Measurements from ENCODE around the gene SORCS2. TPM values are rescaled to one million over a fixed set of nuclear protein-coding genes. Genes with fewer than 3 reads are reported as not detected.

Gene SORCS2
- total RNA-seq, 1 donor from 2014 or later: 7.1 TPM

- TF ChIP-seq CTCF (IDR thresholded peaks at IDR 0.05; ENCODE audit: unreplicated experiment): no peak
- no peaks in the 10 kb centered on the region for H3K36me3 Mint-ChIP-seq
- H3K27me3 Mint-ChIP-seq (ENCODE audit: low read depth): peaks cover 2% of the 10 kb centered on the region
- H3K9me3 Mint-ChIP-seq: no peaks in the 10 kb centered on the region
- no peak overlapping the region for H3K4me3 Mint-ChIP-seq
- DNase-seq (ENCODE audit: low spot score in 2 of 2, unreplicated experiment in 2 of 2): no peak
- peaks cover 10% of the 10 kb centered on the region for H3K4me1 Mint-ChIP-seq
- H3K27ac Mint-ChIP-seq: no peak overlapping the region
These were observed 511.8 kb downstream of the SORCS2 start for GRCh38 chr4:7704091-7704490.

GRCh38 chr4:7704625-7705024 is 512.3 kb downstream of the SORCS2 start:
- no peak for TF ChIP-seq CTCF (IDR thresholded peaks at IDR 0.05; ENCODE audit: unreplicated experiment)
- Mint-ChIP-seq H3K36me3 (no peaks in the 10 kb centered on the region), H3K9me3 (no peaks in the 10 kb centered on the region), H3K4me3 (no peak overlapping the region), H3K27ac (no peak overlapping the region), H3K27me3 (ENCODE audit: low read depth) (peaks cover 2% of the 10 kb centered on the region), H3K4me1 (peaks cover 7% of the 10 kb centered on the region)
- no peak for DNase-seq (ENCODE audit: low spot score in 2 of 2, unreplicated experiment in 2 of 2)

GRCh38 chr4:7705062-7705461 is 512.7 kb downstream of the SORCS2 start:
- no peak for TF ChIP-seq CTCF (IDR thresholded peaks at IDR 0.05; ENCODE audit: unreplicated experiment)
- Mint-ChIP-seq H3K4me3 (no peak overlapping the region), H3K9me3 (no peaks in the 10 kb centered on the region), H3K27ac (no peak overlapping the region), H3K4me1 (peaks cover 5% of the 10 kb centered on the region), H3K27me3 (ENCODE audit: low read depth) (peaks cover 2% of the 10 kb centered on the region), H3K36me3 (no peaks in the 10 kb centered on the region)
- no peak for DNase-seq (ENCODE audit: low spot score in 2 of 2, unreplicated experiment in 2 of 2)

- no peak for DNase-seq (ENCODE audit: low spot score in 2 of 2, unreplicated experiment in 2 of 2)
- H3K27me3 Mint-ChIP-seq (ENCODE audit: low read depth): peaks cover 2% of the 10 kb centered on the region
- H3K36me3 Mint-ChIP-seq: no peaks in the 10 kb centered on the region
- H3K9me3 Mint-ChIP-seq: no peaks in the 10 kb centered on the region
- no peak overlapping the region for H3K4me3 Mint-ChIP-seq
- H3K27ac Mint-ChIP-seq: no peak overlapping the region
- peaks cover 5% of the 10 kb centered on the region for H3K4me1 Mint-ChIP-seq
- no peak for TF ChIP-seq CTCF (IDR thresholded peaks at IDR 0.05; ENCODE audit: unreplicated experiment)
These were observed 513.3 kb downstream of the SORCS2 start for GRCh38 chr4:7705593-7705992.

GRCh38 chr4:7708238-7708637 is 515.9 kb downstream of the SORCS2 start:
- no peaks in the 10 kb centered on the region for H3K27me3 Mint-ChIP-seq (ENCODE audit: low read depth)
- no peak for DNase-seq (ENCODE audit: low spot score in 2 of 2, unreplicated experiment in 2 of 2)
- no peak overlapping the region for H3K4me3 Mint-ChIP-seq
- no peaks in the 10 kb centered on the region for H3K9me3 Mint-ChIP-seq
- H3K4me1 Mint-ChIP-seq: no peaks in the 10 kb centered on the region
- H3K27ac Mint-ChIP-seq: no peak overlapping the region
- H3K36me3 Mint-ChIP-seq: no peaks in the 10 kb centered on the region
- TF ChIP-seq CTCF (IDR thresholded peaks at IDR 0.05; ENCODE audit: unreplicated experiment): no peak

- no peaks in the 10 kb centered on the region for H3K4me1 Mint-ChIP-seq
- no peak for DNase-seq (ENCODE audit: low spot score in 2 of 2, unreplicated experiment in 2 of 2)
- H3K36me3 Mint-ChIP-seq: no peaks in the 10 kb centered on the region
- H3K27ac Mint-ChIP-seq: no peak overlapping the region
- no peaks in the 10 kb centered on the region for H3K27me3 Mint-ChIP-seq (ENCODE audit: low read depth)
- no peak overlapping the region for H3K4me3 Mint-ChIP-seq
- H3K9me3 Mint-ChIP-seq: no peaks in the 10 kb centered on the region
- TF ChIP-seq CTCF (IDR thresholded peaks at IDR 0.05; ENCODE audit: unreplicated experiment): no peak
These were observed 516.6 kb downstream of the SORCS2 start for GRCh38 chr4:7708981-7709380.

Data from mesothelial cell of epicardium (in vitro differentiated cells).